Brain pericyte (primary cell): Measurements from ENCODE around the gene RTL5.
A peak's percentile ranks its signal among the peaks of the same experiment; 100 is the strongest.
"Not testable (repeated sequence)": the region's sequence is repeated elsewhere in the genome, so short reads cannot be mapped to it uniquely, and the experiment has no call there.

Source experiments
- DNase-seq: peaks from one replicate; pipeline ENCODE4 v3.0.0-alpha.2; 2012; ENCODE audit warnings: low read depth, low spot score

Gene RTL5

GRCh38 chrX:72131317-72132294 lies at the start of gene RTL5:
TSS of gene RTL5 (minus strand) at chrX:72131915.
- DNase-seq = peak; percentile 51

- no peak for DNase-seq
Measured at GRCh38 chrX:72180539-72180938, 48.8 kb upstream of the RTL5 start.

- no peak for DNase-seq
Measured at GRCh38 chrX:72176981-72177380, 45.3 kb upstream of the RTL5 start.

GRCh38 chrX:72176289-72176688 lies 44.6 kb upstream of the RTL5 start:
- DNase-seq = not testable (repeated sequence)

- no peak for DNase-seq
Measured at GRCh38 chrX:72169008-72169728, 37.5 kb upstream of the RTL5 start.

GRCh38 chrX:72165551-72165950 lies 33.8 kb upstream of the RTL5 start:
- DNase-seq = no peak

GRCh38 chrX:72159769-72160168 lies 28.1 kb upstream of the RTL5 start:
- no peak for DNase-seq

GRCh38 chrX:72158773-72159172 lies 27.1 kb upstream of the RTL5 start:
- no peak for DNase-seq

- no peak for DNase-seq
Measured at GRCh38 chrX:72146527-72146926, 14.8 kb upstream of the RTL5 start.

GRCh38 chrX:72145181-72145580 lies 13.5 kb upstream of the RTL5 start:
- DNase-seq = no peak

GRCh38 chrX:72143609-72143907 lies 11.8 kb upstream of the RTL5 start:
- DNase-seq = no peak

- DNase-seq = no peak
Measured at GRCh38 chrX:72142794-72143608, 11.3 kb upstream of the RTL5 start.

GRCh38 chrX:72142094-72142793 lies 10.5 kb upstream of the RTL5 start:
- no peak for DNase-seq

- no peak for DNase-seq
Measured at GRCh38 chrX:72141372-72142004, 9.8 kb upstream of the RTL5 start.

GRCh38 chrX:72139538-72139937 lies 7.8 kb upstream of the RTL5 start:
- DNase-seq = no peak

GRCh38 chrX:72137846-72138495 lies 6.3 kb upstream of the RTL5 start:
- DNase-seq = no peak

GRCh38 chrX:72133851-72134546 lies 2.3 kb upstream of the RTL5 start:
- DNase-seq = no peak

- no peak for DNase-seq
Measured at GRCh38 chrX:72132456-72132855, 741 bp upstream of the RTL5 start.

- no peak for DNase-seq
Measured at GRCh38 chrX:72130762-72131250, 909 bp downstream of the RTL5 start.
